ENCODE data around the gene PKN1.
"Not testable (repeated sequence)": the region's sequence is repeated elsewhere in the genome, so short reads cannot be mapped to it uniquely, and the experiment has no call there.

The PKN1 gene

GRCh38 chr19:14397168-14397567, 35.9 kb upstream of the PKN1 start:
- not testable (repeated sequence) for H3K9ac ChIP-seq (ENCODE audit: low read length); H3K27me3 ChIP-seq (replicated peaks; ENCODE audit: control insufficient read depth, insufficient read depth, low read length); H3K4me1 ChIP-seq (ENCODE audit: control insufficient read depth, insufficient read depth, low read length); H3K9me3 ChIP-seq (ENCODE audit: control insufficient read depth, low read length); H3K4me3 ChIP-seq (ENCODE audit: low read length); DNase-seq (ENCODE audit: low read depth)
- H3K36me3 ChIP-seq (ENCODE audit: control insufficient read depth, insufficient read depth, low read length, severe bottlenecking): peaks cover 25% of the 10 kb centered on the region

DNA sequence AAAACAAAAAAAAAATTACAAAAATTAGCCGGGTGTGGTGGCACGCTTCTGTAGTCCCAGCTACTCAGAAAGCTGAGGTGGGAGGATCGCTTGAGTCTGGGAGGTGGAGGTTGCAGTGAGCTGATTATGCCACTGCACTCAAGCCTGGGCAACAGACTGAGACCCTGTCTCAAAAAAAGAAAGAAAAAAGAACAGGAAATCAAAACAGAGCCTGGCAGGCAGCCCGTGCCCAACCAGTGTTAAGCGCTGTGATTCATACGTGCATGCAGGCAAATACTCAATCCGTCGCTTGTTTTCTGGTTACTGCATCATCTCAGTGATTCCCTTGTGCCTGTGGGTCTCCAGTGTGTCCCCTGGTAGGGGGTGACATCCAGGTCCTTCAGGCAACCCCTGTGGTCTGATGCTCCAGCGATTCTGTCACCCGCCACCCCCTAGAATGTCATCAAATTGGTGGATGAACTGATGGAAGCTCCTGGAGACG, 32.1 kb upstream of the PKN1 start:
- Histone ChIP-seq H3K4me3 (ENCODE audit: low read length) (no peak overlapping the region), H3K9me3 (ENCODE audit: control insufficient read depth, low read length) (no peaks in the 10 kb centered on the region), H3K9ac (ENCODE audit: low read length) (no peak overlapping the region), H3K27me3 (replicated peaks; ENCODE audit: control insufficient read depth, insufficient read depth, low read length) (no peaks in the 10 kb centered on the region), H3K4me1 (ENCODE audit: control insufficient read depth, insufficient read depth, low read length) (peaks cover 4% of the 10 kb centered on the region), H3K36me3 (ENCODE audit: control insufficient read depth, insufficient read depth, low read length, severe bottlenecking) (peaks cover 18% of the 10 kb centered on the region)
- DNase-seq (ENCODE audit: low read depth): no peak

DNA sequence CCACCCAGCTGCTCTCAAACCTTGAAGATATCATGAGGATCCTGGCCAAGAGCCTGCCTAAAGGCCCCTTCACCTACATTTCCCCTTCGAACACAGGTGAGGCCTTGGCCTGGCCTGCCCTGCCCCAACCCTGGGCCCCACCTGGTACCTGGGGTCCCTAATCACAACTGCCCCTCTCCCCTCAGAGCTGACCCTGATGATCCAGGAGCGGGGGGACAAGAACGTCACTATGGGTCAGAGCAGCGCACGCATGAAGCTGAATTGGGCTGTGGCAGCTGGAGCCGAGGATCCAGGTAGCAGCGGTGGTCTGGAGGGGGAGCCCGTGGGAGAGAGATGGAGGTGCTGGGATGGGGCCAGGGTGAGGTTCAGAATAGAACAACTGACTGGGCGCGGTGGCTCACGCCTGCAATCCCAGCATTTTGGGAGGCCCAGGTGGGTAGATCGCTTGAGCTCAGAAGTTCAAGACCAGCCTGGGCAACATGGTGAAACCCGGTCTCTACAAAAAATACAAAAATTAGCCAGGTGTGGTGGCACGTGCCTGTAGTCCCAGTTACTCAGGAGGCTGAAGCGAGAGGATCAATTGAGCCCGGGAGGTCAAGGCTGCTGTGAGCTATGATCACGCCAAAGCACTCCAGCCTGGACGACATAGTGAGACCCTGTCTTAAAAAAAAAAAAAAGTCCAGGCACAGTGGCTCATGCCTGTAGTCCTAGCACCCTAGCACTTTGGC, 31.5 kb upstream of the PKN1 start:
- DNase-seq (ENCODE audit: low read depth): no peak
- H3K4me3 ChIP-seq (ENCODE audit: low read length): no peak overlapping the region

GRCh38 chr19:14402332-14403144, 30.6 kb upstream of the PKN1 start:
- H3K27me3 ChIP-seq (replicated peaks; ENCODE audit: control insufficient read depth, insufficient read depth, low read length): no peaks in the 10 kb centered on the region
- H3K36me3 ChIP-seq (ENCODE audit: control insufficient read depth, insufficient read depth, low read length, severe bottlenecking): peaks cover 28% of the 10 kb centered on the region
- peaks cover 8% of the 10 kb centered on the region for H3K4me1 ChIP-seq (ENCODE audit: control insufficient read depth, insufficient read depth, low read length)
- H3K9ac ChIP-seq (ENCODE audit: low read length): no peak overlapping the region
- no peak for DNase-seq (ENCODE audit: low read depth)
- H3K9me3 ChIP-seq (ENCODE audit: control insufficient read depth, low read length): no peaks in the 10 kb centered on the region
- H3K4me3 ChIP-seq (ENCODE audit: low read length): no peak overlapping the region

More for the DNA sequence above, 31.5 kb upstream of the PKN1 start:
- Histone ChIP-seq H3K27me3 (replicated peaks; ENCODE audit: control insufficient read depth, insufficient read depth, low read length) (no peaks in the 10 kb centered on the region), H3K4me1 (ENCODE audit: control insufficient read depth, insufficient read depth, low read length) (peaks cover 8% of the 10 kb centered on the region), H3K9me3 (ENCODE audit: control insufficient read depth, low read length) (no peaks in the 10 kb centered on the region), H3K36me3 (ENCODE audit: control insufficient read depth, insufficient read depth, low read length, severe bottlenecking) (peaks cover 21% of the 10 kb centered on the region), H3K9ac (ENCODE audit: low read length) (no peak overlapping the region)

DNA sequence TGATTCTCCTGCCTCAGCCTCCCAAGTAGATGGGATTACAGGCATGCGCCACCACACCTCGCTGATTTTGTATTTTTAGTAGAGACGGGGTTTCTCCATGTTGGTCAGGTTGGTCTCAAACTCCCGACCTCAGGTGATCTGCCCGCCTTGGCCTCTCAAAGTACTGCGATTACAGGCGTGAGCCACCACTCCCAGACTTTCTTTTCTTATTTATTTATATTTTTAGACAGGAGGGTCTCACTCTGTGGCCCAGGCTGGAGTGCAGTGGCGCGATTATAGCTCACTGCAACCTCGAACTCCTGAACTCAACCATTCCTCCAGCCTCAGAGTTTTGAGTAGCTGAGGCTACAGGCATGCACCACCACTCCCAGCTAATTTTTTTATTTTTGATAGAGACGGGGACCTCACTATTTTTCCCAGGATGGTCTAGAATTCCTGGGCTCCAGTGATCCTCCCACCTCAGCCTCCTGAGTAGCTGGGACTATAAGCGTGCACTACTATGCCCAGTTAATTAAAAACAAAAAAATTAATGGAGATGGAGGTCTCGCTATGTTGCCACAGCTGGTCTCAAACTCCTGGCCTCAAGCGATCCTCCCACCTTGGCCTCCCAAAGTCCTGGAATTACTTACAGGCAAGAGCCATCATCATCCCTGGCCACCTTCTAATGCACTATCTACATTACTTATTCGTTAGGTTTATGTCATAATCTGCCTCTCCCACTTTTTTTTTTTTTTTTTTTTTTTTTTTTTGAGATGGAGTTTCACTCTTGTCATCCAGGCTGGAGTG, 29.8 kb upstream of the PKN1 start:
- H3K27me3 ChIP-seq (replicated peaks; ENCODE audit: control insufficient read depth, insufficient read depth, low read length); DNase-seq (ENCODE audit: low read depth); H3K4me3 ChIP-seq (ENCODE audit: low read length); H3K9me3 ChIP-seq (ENCODE audit: control insufficient read depth, low read length); H3K9ac ChIP-seq (ENCODE audit: low read length): not testable (repeated sequence)
- Histone ChIP-seq H3K4me1 (ENCODE audit: control insufficient read depth, insufficient read depth, low read length) (peaks cover 11% of the 10 kb centered on the region), H3K36me3 (ENCODE audit: control insufficient read depth, insufficient read depth, low read length, severe bottlenecking) (peaks cover 32% of the 10 kb centered on the region)

- Histone ChIP-seq H3K4me1 (ENCODE audit: control insufficient read depth, insufficient read depth, low read length) (peaks cover 16% of the 10 kb centered on the region), H3K4me3 (ENCODE audit: low read length) (no peak overlapping the region), H3K27me3 (replicated peaks; ENCODE audit: control insufficient read depth, insufficient read depth, low read length) (no peaks in the 10 kb centered on the region), H3K36me3 (ENCODE audit: control insufficient read depth, insufficient read depth, low read length, severe bottlenecking) (peaks cover 42% of the 10 kb centered on the region), H3K9me3 (ENCODE audit: control insufficient read depth, low read length) (no peaks in the 10 kb centered on the region), H3K9ac (ENCODE audit: low read length) (no peak overlapping the region)
- DNase-seq (ENCODE audit: low read depth): no peak
Observed at GRCh38 chr19:14404312-14404711, 28.8 kb upstream of the PKN1 start.

GRCh38 chr19:14405380-14405757, 27.7 kb upstream of the PKN1 start:
- Histone ChIP-seq H3K36me3 (ENCODE audit: control insufficient read depth, insufficient read depth, low read length, severe bottlenecking) (peaks cover 52% of the 10 kb centered on the region), H3K27me3 (replicated peaks; ENCODE audit: control insufficient read depth, insufficient read depth, low read length) (no peaks in the 10 kb centered on the region), H3K9ac (ENCODE audit: low read length) (no peak overlapping the region), H3K4me1 (ENCODE audit: control insufficient read depth, insufficient read depth, low read length) (peaks cover 16% of the 10 kb centered on the region), H3K9me3 (ENCODE audit: control insufficient read depth, low read length) (no peaks in the 10 kb centered on the region), H3K4me3 (ENCODE audit: low read length) (no peak overlapping the region)
- DNase-seq (ENCODE audit: low read depth): no peak

- Histone ChIP-seq H3K27me3 (replicated peaks; ENCODE audit: control insufficient read depth, insufficient read depth, low read length) (no peaks in the 10 kb centered on the region), H3K9ac (ENCODE audit: low read length) (peak overlapping the region; percentile 42), H3K4me3 (ENCODE audit: low read length) (no peak overlapping the region), H3K9me3 (ENCODE audit: control insufficient read depth, low read length) (no peaks in the 10 kb centered on the region), H3K36me3 (ENCODE audit: control insufficient read depth, insufficient read depth, low read length, severe bottlenecking) (peaks cover 57% of the 10 kb centered on the region), H3K4me1 (ENCODE audit: control insufficient read depth, insufficient read depth, low read length) (peaks cover 16% of the 10 kb centered on the region)
- peak; percentile 86 for DNase-seq (ENCODE audit: low read depth)
Observed at GRCh38 chr19:14405758-14406644, 27.1 kb upstream of the PKN1 start.

GRCh38 chr19:14406645-14407401, 26.3 kb upstream of the PKN1 start:
- Histone ChIP-seq H3K4me3 (ENCODE audit: low read length) (no peak overlapping the region), H3K36me3 (ENCODE audit: control insufficient read depth, insufficient read depth, low read length, severe bottlenecking) (peaks cover 58% of the 10 kb centered on the region), H3K9ac (ENCODE audit: low read length) (peak overlapping the region; percentile 42), H3K27me3 (replicated peaks; ENCODE audit: control insufficient read depth, insufficient read depth, low read length) (no peaks in the 10 kb centered on the region), H3K9me3 (ENCODE audit: control insufficient read depth, low read length) (no peaks in the 10 kb centered on the region), H3K4me1 (ENCODE audit: control insufficient read depth, insufficient read depth, low read length) (peaks cover 16% of the 10 kb centered on the region)
- DNase-seq (ENCODE audit: low read depth): no peak
